ENCODE measurements around the gene AOC3. TPM values are rescaled to one million over a fixed set of nuclear protein-coding genes. Genes with fewer than 3 reads are reported as not detected.

AOC3 gene
- total and polyA plus RNA-seq, 2 of the 13 experiments (the other 11 are each of a cell fraction or from before 2014, with no cell fraction given) = 8.7 to 51.7 TPM

- Histone ChIP-seq H3K4me2 (ENCODE audit: low read depth, low read length) (no peak overlapping the region), H2AFZ (ENCODE audit: low read length) (no peak overlapping the region), H3K4me3 (replicated peaks in 1 of 3; ENCODE audit: insufficient read depth in 1 of 3, low read depth in 2 of 3, low read length in 3 of 3) (no peak overlapping the region), H4K20me1 (ENCODE audit: insufficient read depth, low read length) (no peaks in the 10 kb centered on the region), H3K9ac (ENCODE audit: insufficient read depth, low read depth, low read length) (no peak overlapping the region), H3K79me2 (ENCODE audit: insufficient read depth, low read length) (no peaks in the 10 kb centered on the region), H3K36me3 (replicated peaks in 1 of 2; ENCODE audit: control insufficient read depth in 1 of 2, insufficient read depth in 2 of 2, low read length in 2 of 2) (peaks cover 34 to 54% of the 10 kb centered on the region in 2 experiments), H3K27me3 (ENCODE audit: control insufficient read depth in 1 of 2, insufficient read depth in 2 of 2, low read length in 2 of 2) (no peaks in the 10 kb centered on the region), H3K27ac (ENCODE audit: extremely low read length, insufficient read depth, low read length) (no peak overlapping the region), H3K4me1 (ENCODE audit: insufficient read depth, low read length) (peaks cover 17% of the 10 kb centered on the region; the same call in 1 of the 2 replicates), H3K9me3 (ENCODE audit: low read length) (no peaks in the 10 kb centered on the region)
- WGBS (ENCODE audit: low lambda C conversion rate) = 98% methylated on average over 19 of the region's 24 CpGs
- BruUV-seq (replicated peaks) = no TSS peak
- FAIRE-seq (no peak), ATAC-seq (no peak), DNase-seq (ENCODE audit: low spot score) (no peak)
- intact Hi-C loops (cut with micrococcal nuclease; ENCODE audit: unreplicated experiment) (loop anchor here (5.0 kb wide), 1 partner anchor 137 kb away; the partner anchor contains the start of genes PTGES3L and RUNDC1), in situ Hi-C loops (cut with HindIII; ENCODE audit: extremely low pct_ligation_motif_present, low pct_unique_long_range_greater_than_20kb) (loop anchor here (5.0 to 10.0 kb wide), 2 partner anchors 82 to 140 kb away; partner anchors contain the start of genes PTGES3L and RUNDC1)
- POLR2A ChIA-PET = interaction anchor here (1.1 to 5.0 kb wide), 8 partner anchors 10 to 154 kb away, joined by 4 to 39 read pairs (median 12); partner anchors contain the start of genes BECN1, PSME3 and RPL27
- CTCF ChIA-PET (ENCODE audit: low intra/inter-chr PET ratio, low total read pairs) = interaction anchor here (2.6 to 3.6 kb wide), 2 partner anchors 84 to 92 kb away, joined by 32 to 68 read pairs; no protein-coding TSS in a partner anchor
- TF ChIP-seq JUND (CRISPR knock-in tag; IDR thresholded peaks at IDR 0.05) (peak; percentile 12; the same call in 1 of the 2 replicates), ZMYM3 (CRISPR knock-in tag; IDR thresholded peaks at IDR 0.05) (no peak), USF2 (IDR thresholded peaks at IDR 0.05; ENCODE audit: low read depth, low read length) (no peak), USF2 (CRISPR knock-in tag; IDR thresholded peaks at IDR 0.05; ENCODE audit: borderline replicate concordance) (no peak), ADNP (CRISPR knock-in tag; IDR thresholded peaks at IDR 0.05) (no peak), ARHGAP35 (CRISPR knock-in tag; IDR thresholded peaks at IDR 0.05; ENCODE audit: borderline replicate concordance) (no peak), MED13 (CRISPR knock-in tag; IDR thresholded peaks at IDR 0.05) (no peak), ZNF75D (CRISPR knock-in tag; IDR thresholded peaks at IDR 0.05; ENCODE audit: borderline replicate concordance) (no peak), ZNF770 (CRISPR knock-in tag; IDR thresholded peaks at IDR 0.05) (no peak), ZNF546 (CRISPR knock-in tag; conservative IDR thresholded peaks at IDR 0.05) (no peak), RBFOX2 (IDR thresholded peaks at IDR 0.05; ENCODE audit: low read depth, low read length) (peak; percentile 75), ZBTB43 (CRISPR knock-in tag; conservative IDR thresholded peaks at IDR 0.05) (no peak), DDIT3 (CRISPR knock-in tag; IDR thresholded peaks at IDR 0.05) (no peak), SNAPC5 (CRISPR knock-in tag; IDR thresholded peaks at IDR 0.05; ENCODE audit: borderline replicate concordance) (no peak), IKZF1 (IDR thresholded peaks at IDR 0.05) (no peak), FOXJ3 (CRISPR knock-in tag; IDR thresholded peaks at IDR 0.05; ENCODE audit: borderline replicate concordance) (no peak), ASH2L (IDR thresholded peaks at IDR 0.05; ENCODE audit: insufficient read length, low read depth, low read length) (no peak), ZNF138 (CRISPR knock-in tag; IDR thresholded peaks at IDR 0.05; ENCODE audit: low read depth) (0 out of 2 replicates have a peak, but pooled peaks have one; percentile 35)
These were observed 6.0 kb upstream of the AOC3 start for GRCh38 chr17:42844761-42845555.

Measured in HepG2 (cell line).